GM18505 (cell line): Measurements from ENCODE around the gene ZNF70.

Source experiments
- ATAC-seq: cut with Tn5 transposase; IDR thresholded peaks from one replicate; pipeline ENCODE4 v1.9.1; 2021; ENCODE audit not compliant: unreplicated experiment
- POLR2A ChIP-seq: IDR thresholded peaks from 4 replicates; pipeline ENCODE4 v1.6.1; 2011; ENCODE audit warnings: borderline replicate concordance; ENCODE audit not compliant: insufficient read depth, insufficient read length; ENCODE audit errors: extremely low read depth

Gene ZNF70

GRCh38 chr22:23783265-23784150 is 32.6 kb upstream of the ZNF70 start:
- ATAC-seq = no peak
- no peak for TF ChIP-seq POLR2A

GRCh38 chr22:23782703-23783102 is 31.8 kb upstream of the ZNF70 start:
- no peak for ATAC-seq
- TF ChIP-seq POLR2A = no peak

- TF ChIP-seq POLR2A = no peak
- ATAC-seq = no peak
These were observed 31.3 kb upstream of the ZNF70 start for GRCh38 chr22:23782252-23782651.

GRCh38 chr22:23781511-23782183 is 30.7 kb upstream of the ZNF70 start:
- no peak for ATAC-seq

GRCh38 chr22:23781065-23781464 is 30.2 kb upstream of the ZNF70 start:
- ATAC-seq = no peak
- no peak for TF ChIP-seq POLR2A

More at GRCh38 chr22:23781511-23782183, 30.7 kb upstream of the ZNF70 start:
- TF ChIP-seq POLR2A = no peak

GRCh38 chr22:23780146-23780748 is 29.3 kb upstream of the ZNF70 start:
- no peak for ATAC-seq

GRCh38 chr22:23779731-23780130 is 28.8 kb upstream of the ZNF70 start:
- ATAC-seq = no peak

More at GRCh38 chr22:23780146-23780748, 29.3 kb upstream of the ZNF70 start:
- TF ChIP-seq POLR2A = no peak

GRCh38 chr22:23779083-23779482 is 28.2 kb upstream of the ZNF70 start:
- no peak for TF ChIP-seq POLR2A
- ATAC-seq = no peak

More at GRCh38 chr22:23779731-23780130, 28.8 kb upstream of the ZNF70 start:
- no peak for TF ChIP-seq POLR2A

- no peak for TF ChIP-seq POLR2A
These were observed 27.6 kb upstream of the ZNF70 start for GRCh38 chr22:23778577-23778900.

GRCh38 chr22:23777776-23778576 is 27.1 kb upstream of the ZNF70 start:
- no peak for ATAC-seq
- no peak for TF ChIP-seq POLR2A

More at GRCh38 chr22:23778577-23778900, 27.6 kb upstream of the ZNF70 start:
- no peak for ATAC-seq

GRCh38 chr22:23775779-23776375 is 25.0 kb upstream of the ZNF70 start:
- TF ChIP-seq POLR2A = no peak
- no peak for ATAC-seq

GRCh38 chr22:23774922-23775436 is 24.1 kb upstream of the ZNF70 start:
- ATAC-seq = no peak
- no peak for TF ChIP-seq POLR2A

GRCh38 chr22:23774114-23774921 is 23.4 kb upstream of the ZNF70 start:
- TF ChIP-seq POLR2A = no peak
- no peak for ATAC-seq
